ENCODE data around the gene WDR62. TPM values are rescaled to one million over a fixed set of nuclear protein-coding genes. Genes with fewer than 3 reads are reported as not detected.

WDR62 gene
- total RNA-seq, 1 donor, result 1.4 TPM

DNA sequence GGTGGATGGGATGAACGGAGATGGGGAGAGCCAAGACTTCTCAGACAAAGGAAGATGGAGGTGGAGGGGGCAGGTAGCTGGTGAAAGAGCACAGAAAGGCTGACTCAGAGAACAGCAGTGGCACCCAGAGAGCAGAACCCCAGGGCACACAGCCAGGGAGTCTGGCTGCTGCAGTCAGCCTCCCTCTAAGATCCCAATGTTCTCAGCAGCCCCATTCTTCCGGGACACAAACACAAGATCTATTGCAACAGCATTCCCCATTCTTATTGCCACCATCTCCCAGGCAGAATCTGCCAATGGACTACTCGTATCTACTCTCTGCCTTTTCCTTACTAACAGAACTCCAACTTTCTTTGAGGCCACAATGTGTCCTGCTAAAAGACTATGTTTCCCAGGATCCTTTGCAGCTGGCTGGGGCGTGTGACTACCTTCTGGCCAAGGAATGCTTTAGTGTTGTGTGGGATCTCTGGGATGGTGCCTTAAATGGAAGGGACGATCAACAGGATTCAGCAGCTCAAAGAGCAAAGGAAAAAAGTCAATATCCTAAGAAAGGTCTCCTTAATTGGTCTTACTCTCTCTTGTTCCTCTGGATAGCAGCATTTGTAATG lies 8.2 kb upstream of the WDR62 start:
- TF ChIP-seq, protein P1, sequence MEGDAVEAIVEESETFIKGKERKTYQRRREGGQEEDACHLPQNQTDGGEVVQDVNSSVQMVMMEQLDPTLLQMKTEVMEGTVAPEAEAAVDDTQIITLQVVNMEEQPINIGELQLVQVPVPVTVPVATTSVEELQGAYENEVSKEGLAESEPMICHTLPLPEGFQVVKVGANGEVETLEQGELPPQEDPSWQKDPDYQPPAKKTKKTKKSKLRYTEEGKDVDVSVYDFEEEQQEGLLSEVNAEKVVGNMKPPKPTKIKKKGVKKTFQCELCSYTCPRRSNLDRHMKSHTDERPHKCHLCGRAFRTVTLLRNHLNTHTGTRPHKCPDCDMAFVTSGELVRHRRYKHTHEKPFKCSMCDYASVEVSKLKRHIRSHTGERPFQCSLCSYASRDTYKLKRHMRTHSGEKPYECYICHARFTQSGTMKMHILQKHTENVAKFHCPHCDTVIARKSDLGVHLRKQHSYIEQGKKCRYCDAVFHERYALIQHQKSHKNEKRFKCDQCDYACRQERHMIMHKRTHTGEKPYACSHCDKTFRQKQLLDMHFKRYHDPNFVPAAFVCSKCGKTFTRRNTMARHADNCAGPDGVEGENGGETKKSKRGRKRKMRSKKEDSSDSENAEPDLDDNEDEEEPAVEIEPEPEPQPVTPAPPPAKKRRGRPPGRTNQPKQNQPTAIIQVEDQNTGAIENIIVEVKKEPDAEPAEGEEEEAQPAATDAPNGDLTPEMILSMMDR (IDR thresholded peaks at IDR 0.05; ENCODE audit: extremely low read depth, low read depth, low read length), result no peak
- Histone ChIP-seq H3K4me3 (ENCODE audit: insufficient read depth, low read length) (no peak overlapping the region), H3K27me3 (ENCODE audit: insufficient read depth, low read length) (no peaks in the 10 kb centered on the region), H3K27ac (ENCODE audit: low read depth, low read length) (no peak overlapping the region), H2AFZ (ENCODE audit: low read length) (peak overlapping the region; percentile 41), H3K9me3 (ENCODE audit: low read depth, low read length) (no peaks in the 10 kb centered on the region), H3K36me3 (ENCODE audit: insufficient read depth, low read length) (no peaks in the 10 kb centered on the region), H3K79me2 (ENCODE audit: insufficient read depth, low read length) (no peaks in the 10 kb centered on the region), H3K4me2 (ENCODE audit: insufficient read depth, low read length) (no peak overlapping the region), H3K4me1 (ENCODE audit: insufficient read depth, low read length) (peaks cover 9% of the 10 kb centered on the region), H4K20me1 (ENCODE audit: insufficient read depth, low read length) (no peaks in the 10 kb centered on the region)
- no peak for DNase-seq (ENCODE audit: insufficient read length, low spot score, missing footprints)

DNA sequence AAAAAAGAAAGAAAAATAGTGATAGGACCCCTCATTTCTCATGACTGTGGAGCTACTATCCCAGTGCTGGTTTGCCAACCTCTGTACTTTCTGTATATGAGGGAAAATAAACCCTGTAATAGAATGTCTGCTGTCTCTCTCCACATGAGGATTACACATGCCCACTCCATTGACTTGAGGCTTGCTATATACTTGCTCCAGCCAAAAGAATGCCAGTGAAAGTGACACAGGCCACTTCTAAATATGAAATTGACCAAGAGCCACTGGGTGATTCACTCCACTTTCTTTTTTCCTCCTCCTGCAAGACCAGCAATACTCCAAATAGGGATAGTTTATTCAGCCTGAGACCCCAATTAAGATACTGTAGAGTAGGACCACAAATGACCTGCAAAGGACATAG lies 6.9 kb upstream of the WDR62 start:
- no peak overlapping the region for H3K4me3 ChIP-seq (ENCODE audit: insufficient read depth, low read length)
- H3K27me3 ChIP-seq (ENCODE audit: insufficient read depth, low read length), result no peaks in the 10 kb centered on the region
- peaks cover 4% of the 10 kb centered on the region for H3K4me1 ChIP-seq (ENCODE audit: insufficient read depth, low read length)
- no peaks in the 10 kb centered on the region for H4K20me1 ChIP-seq (ENCODE audit: insufficient read depth, low read length)
- no peaks in the 10 kb centered on the region for H3K9me3 ChIP-seq (ENCODE audit: low read depth, low read length)
- H3K4me2 ChIP-seq (ENCODE audit: insufficient read depth, low read length), result no peak overlapping the region
- peaks cover 3% of the 10 kb centered on the region for H3K79me2 ChIP-seq (ENCODE audit: insufficient read depth, low read length)
- H3K36me3 ChIP-seq (ENCODE audit: insufficient read depth, low read length), result no peaks in the 10 kb centered on the region
- TF ChIP-seq, protein P1 (IDR thresholded peaks at IDR 0.05; ENCODE audit: extremely low read depth, low read depth, low read length), result no peak
- DNase-seq (ENCODE audit: insufficient read length, low spot score, missing footprints), result no peak
- H3K27ac ChIP-seq (ENCODE audit: low read depth, low read length), result no peak overlapping the region
- no peak overlapping the region for H2AFZ ChIP-seq (ENCODE audit: low read length)

DNA sequence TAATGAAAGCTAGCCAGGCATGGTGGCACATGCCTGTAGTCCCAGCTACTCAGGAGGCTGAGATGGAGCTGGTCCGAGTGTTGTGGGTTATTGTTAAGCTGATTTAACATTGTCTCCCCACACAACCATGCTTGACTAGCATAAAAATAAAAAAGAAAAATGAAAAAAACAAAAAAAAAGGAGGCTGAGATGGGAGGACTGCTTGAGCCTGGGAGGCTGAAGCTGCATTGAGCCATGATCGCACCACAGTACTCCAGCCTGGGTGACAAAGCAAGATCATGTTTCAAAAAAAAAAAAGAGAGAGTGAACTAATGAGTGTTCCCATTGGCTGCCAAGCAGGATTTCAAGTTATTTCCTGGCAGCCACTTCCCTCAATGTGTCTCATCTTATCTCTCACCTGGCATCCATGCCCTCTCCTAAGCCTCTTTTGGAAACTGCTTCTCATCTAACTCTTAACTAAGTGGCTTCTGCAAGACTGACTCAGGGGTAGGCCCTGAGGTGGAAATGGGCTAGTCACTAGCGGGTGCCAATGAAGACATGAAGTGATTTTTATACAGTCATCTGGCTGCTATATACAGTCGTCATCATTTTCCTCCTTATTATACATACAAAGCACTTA lies 5.5 kb upstream of the WDR62 start:
- no peak overlapping the region for H3K4me2 ChIP-seq (ENCODE audit: insufficient read depth, low read length)
- DNase-seq (ENCODE audit: insufficient read length, low spot score, missing footprints), result no peak
- H3K9me3 ChIP-seq (ENCODE audit: low read depth, low read length), result no peaks in the 10 kb centered on the region
- H2AFZ ChIP-seq (ENCODE audit: low read length), result no peak overlapping the region
- no peaks in the 10 kb centered on the region for H4K20me1 ChIP-seq (ENCODE audit: insufficient read depth, low read length)
- H3K4me3 ChIP-seq (ENCODE audit: insufficient read depth, low read length), result no peak overlapping the region
- H3K27ac ChIP-seq (ENCODE audit: low read depth, low read length), result no peak overlapping the region
- H3K27me3 ChIP-seq (ENCODE audit: insufficient read depth, low read length), result no peaks in the 10 kb centered on the region
- TF ChIP-seq, protein P1 (IDR thresholded peaks at IDR 0.05; ENCODE audit: extremely low read depth, low read depth, low read length), result no peak
- peaks cover 4% of the 10 kb centered on the region for H3K79me2 ChIP-seq (ENCODE audit: insufficient read depth, low read length)
- peaks cover 6% of the 10 kb centered on the region for H3K4me1 ChIP-seq (ENCODE audit: insufficient read depth, low read length)
- H3K36me3 ChIP-seq (ENCODE audit: insufficient read depth, low read length), result no peaks in the 10 kb centered on the region

DNA sequence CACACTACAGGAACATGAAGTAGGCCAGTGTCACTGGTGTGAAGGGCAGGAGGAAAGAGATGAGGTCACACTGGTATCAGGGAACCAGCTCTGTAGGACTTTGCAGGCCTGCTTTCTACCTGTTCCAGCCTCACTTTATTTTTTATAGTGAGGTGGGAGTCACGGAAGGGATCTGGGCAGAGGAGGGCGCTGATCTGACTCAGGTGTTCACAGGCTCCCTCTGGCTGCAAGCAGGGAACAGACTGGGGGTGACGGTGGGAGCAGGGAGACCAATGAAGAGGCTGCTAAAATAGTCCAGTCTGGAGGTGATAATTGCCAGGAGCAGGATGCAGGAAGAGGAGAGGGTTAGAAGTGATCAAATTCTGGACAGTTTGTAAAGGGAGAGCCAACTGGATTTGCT lies 3.5 kb upstream of the WDR62 start:
- no peak for DNase-seq (ENCODE audit: insufficient read length, low spot score, missing footprints)
- TF ChIP-seq, protein P1 (IDR thresholded peaks at IDR 0.05; ENCODE audit: extremely low read depth, low read depth, low read length), result peak; percentile 9

More for the DNA sequence above, 3.5 kb upstream of the WDR62 start:
- Histone ChIP-seq H3K27me3 (ENCODE audit: insufficient read depth, low read length) (no peaks in the 10 kb centered on the region), H3K36me3 (ENCODE audit: insufficient read depth, low read length) (no peaks in the 10 kb centered on the region), H3K4me3 (ENCODE audit: insufficient read depth, low read length) (no peak overlapping the region), H3K4me1 (ENCODE audit: insufficient read depth, low read length) (peaks cover 16% of the 10 kb centered on the region), H3K27ac (ENCODE audit: low read depth, low read length) (no peak overlapping the region), H3K4me2 (ENCODE audit: insufficient read depth, low read length) (no peak overlapping the region), H3K9me3 (ENCODE audit: low read depth, low read length) (no peaks in the 10 kb centered on the region), H3K79me2 (ENCODE audit: insufficient read depth, low read length) (peaks cover 16% of the 10 kb centered on the region), H4K20me1 (ENCODE audit: insufficient read depth, low read length) (no peaks in the 10 kb centered on the region), H2AFZ (ENCODE audit: low read length) (no peak overlapping the region)
